Mucosa of descending colon (tissue), 3 donors: Measurements from ENCODE around the gene CEP250. TPM values are rescaled to one million over a fixed set of nuclear protein-coding genes. Genes with fewer than 3 reads are reported as not detected.

Experiments used
- ATAC-seq: fragments of 200-7000 bp; cut with Tn5 transposase; one replicate; pipeline ENCODE4 v1.9.1; 2020; ENCODE audit warnings: mild to moderate bottlenecking, moderate library complexity
- DNase-seq, 3 donors: peaks; one replicate each; pipeline ENCODE4 v3.0.0-alpha.2; 2020
- H3K36me3 ChIP-seq: fragments of 200-600 bp; one replicate; pipeline ENCODE4 v1.8.0; 2021; ENCODE audit warnings: low read depth, mild to moderate bottlenecking
- H3K4me1 ChIP-seq: fragments of 200-600 bp; one replicate; pipeline ENCODE4 v1.8.0; 2021; ENCODE audit warnings: low read depth, mild to moderate bottlenecking
- H3K4me3 ChIP-seq: fragments of 200-600 bp; one replicate; pipeline ENCODE4 v1.8.0; 2021; ENCODE audit warnings: mild to moderate bottlenecking
- H3K9me3 ChIP-seq: fragments of 200-600 bp; one replicate; pipeline ENCODE4 v1.8.0; 2021; ENCODE audit warnings: mild to moderate bottlenecking
- CTCF ChIP-seq: fragments of 200-600 bp; IDR thresholded peaks from one replicate; pipeline ENCODE4 v1.8.0; 2022; ENCODE audit warnings: antibody characterized with exemption, mild to moderate bottlenecking
- intact Hi-C, 2 donors: fragments of 100-400 bp; cut with DNase I in 1 of 2; cut with micrococcal nuclease in 1 of 2; formaldehyde crosslinking; loops; one replicate each; pipeline versions ENCODE4 v1.11.0 to v1.11.1; 2022; cut with DNase I, micrococcal nuclease
- microRNA-seq: library from miRNA; unstranded; fragments of <30 nt; microRNA quantifications from one replicate; pipeline ENCODE4, GENCODE V29; 2019
- total RNA-seq, 3 donors: library from RNA; stranded (reverse); fragmentation: NEBNext Ultra II Directional in 2 of 3; extraction: Animal tissue kit (Norgen Biotek cat#: 25700) in 2 of 3; gene quantifications; one replicate each; pipeline versions ENCODE4 v1.2.1 to v1.2.4, GENCODE V29; 2021 to 2023
- donor health status: DM: no; HTN: no; CAD: no; lungs with moderate emphysema.
- donor health status: DM: no; HTN: no; CAD: no.
- donor health status: DM: no; HTN: yes; CAD: no.

Gene CEP250
- total RNA-seq, 3 donors from 2014 or later, result 18.1 to 37.8 (median 27.3) TPM

GRCh38 chr20:35561671-35562070 lies 106.3 kb downstream of the CEP250 start:
- peak; percentile 26 for ATAC-seq
- Histone ChIP-seq H3K9me3 (no peaks in the 10 kb centered on the region), H3K36me3 (no peaks in the 10 kb centered on the region), H3K4me3 (no peak overlapping the region), H3K4me1 (peaks cover 3% of the 10 kb centered on the region)
- peak in 1 of 3 donors; percentile 27 for DNase-seq
- intact Hi-C loops, result no loop called here
- TF ChIP-seq CTCF, result no peak

DNA sequence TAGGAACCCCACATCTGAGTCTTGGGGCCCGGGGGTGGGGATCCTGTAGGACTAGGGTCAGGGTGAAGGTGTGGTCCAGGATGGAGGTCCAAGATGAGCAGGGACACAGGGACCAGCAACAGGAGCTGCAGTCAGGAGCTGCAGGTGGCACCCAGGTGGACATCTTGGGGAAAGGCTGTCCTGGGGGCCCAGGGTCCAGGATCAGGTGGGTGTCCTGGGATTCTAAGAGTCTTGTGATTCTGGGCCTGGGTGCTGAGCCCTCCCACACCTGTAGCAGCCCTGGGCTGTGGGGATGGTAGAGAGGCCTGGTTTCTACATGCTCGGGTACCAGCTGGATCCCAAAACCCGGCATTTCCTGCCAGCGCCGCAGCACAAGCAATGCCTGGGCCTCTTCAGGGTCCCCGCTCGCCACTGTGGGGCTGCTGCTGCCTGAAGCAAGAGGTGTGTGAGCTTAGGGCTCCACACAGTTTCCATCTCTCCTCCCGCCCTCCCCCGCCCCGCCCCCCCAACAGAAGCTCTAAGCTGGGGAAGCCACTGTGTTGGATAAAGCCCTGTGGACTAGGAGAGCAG lies 107.2 kb downstream of the CEP250 start:
- H3K4me3 ChIP-seq, result no peak overlapping the region
- peaks cover 3% of the 10 kb centered on the region for H3K4me1 ChIP-seq
- no peaks in the 10 kb centered on the region for H3K9me3 ChIP-seq
- ATAC-seq, result no peak
- DNase-seq, result peak in 1 of 3 donors; percentile 5
- intact Hi-C loops, result no loop called here
- TF ChIP-seq CTCF, result no peak
- no peaks in the 10 kb centered on the region for H3K36me3 ChIP-seq

- no peaks in the 10 kb centered on the region for H3K36me3 ChIP-seq
- no peak for ATAC-seq
- H3K4me3 ChIP-seq, result no peak overlapping the region
- intact Hi-C loops, result no loop called here
- H3K4me1 ChIP-seq, result peaks cover 3% of the 10 kb centered on the region
- no peak for TF ChIP-seq CTCF
- no peaks in the 10 kb centered on the region for H3K9me3 ChIP-seq
- DNase-seq, result peak in 1 of 3 donors; percentile 19
Observed at GRCh38 chr20:35563834-35564233, 108.4 kb downstream of the CEP250 start.

DNA sequence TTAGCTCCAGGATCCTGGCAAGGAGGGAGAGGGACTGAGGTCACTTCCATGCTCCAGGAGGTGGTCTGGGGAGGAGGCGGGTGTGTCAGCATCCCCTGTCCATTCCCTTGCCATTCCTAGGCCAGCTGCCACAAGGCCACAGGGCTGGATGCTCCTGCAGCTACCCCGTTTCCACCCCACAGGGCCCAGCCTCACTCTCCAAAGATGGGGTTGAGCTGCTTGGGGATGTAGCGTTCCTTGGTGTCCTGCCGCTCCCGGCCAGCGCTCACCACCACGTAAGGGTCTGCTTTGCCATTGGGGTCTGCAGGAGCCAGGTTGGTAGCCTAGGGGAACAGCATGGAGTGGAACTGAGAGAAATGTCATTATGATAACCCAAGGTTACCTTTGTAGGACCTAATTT lies 109.5 kb downstream of the CEP250 start:
- ATAC-seq, result no peak
- Histone ChIP-seq H3K36me3 (no peaks in the 10 kb centered on the region), H3K9me3 (no peaks in the 10 kb centered on the region)

DNA sequence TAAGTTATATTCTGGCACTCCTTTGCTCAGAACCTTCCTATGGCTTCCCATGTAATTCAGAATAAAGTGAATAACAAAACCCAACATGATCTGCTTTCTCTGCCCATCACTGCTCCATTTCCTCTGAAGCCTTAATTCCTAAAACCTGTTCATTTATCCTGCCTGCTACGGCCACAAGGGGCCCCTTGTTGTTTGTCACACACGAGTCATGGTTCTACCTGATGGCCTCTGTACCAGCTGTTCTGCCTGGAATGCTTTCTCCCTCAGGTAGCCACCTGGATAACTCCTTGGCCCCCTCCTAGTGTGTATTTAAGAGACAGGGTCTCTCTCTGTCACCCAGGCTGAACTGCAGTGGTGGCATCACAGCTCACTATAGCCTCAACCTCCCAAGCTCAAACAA lies 113.2 kb downstream of the CEP250 start:
- peak; percentile 76 for ATAC-seq
- peaks cover 8% of the 10 kb centered on the region for H3K9me3 ChIP-seq

More for the DNA sequence above, 109.5 kb downstream of the CEP250 start:
- peak in 1 of 3 donors; percentile 14 for DNase-seq
- Histone ChIP-seq H3K4me1 (no peaks in the 10 kb centered on the region), H3K4me3 (no peak overlapping the region)
- no peak for TF ChIP-seq CTCF
- intact Hi-C loops, result loop anchor here in 1 of 2 donors (5.0 kb wide), 1 partner anchor 42 kb away; no protein-coding TSS in a partner anchor

More for the DNA sequence above, 113.2 kb downstream of the CEP250 start:
- DNase-seq, result peak in 2 of 3 donors; percentile 35 to 50
- TF ChIP-seq CTCF, result no peak
- intact Hi-C loops, result loop anchor here in 1 of 2 donors (5.0 kb wide), 1 partner anchor 39 kb away; no protein-coding TSS in a partner anchor
- Histone ChIP-seq H3K4me1 (no peaks in the 10 kb centered on the region), H3K36me3 (no peaks in the 10 kb centered on the region), H3K4me3 (no peak overlapping the region)

Small RNA genes lying within 50 kb of the gene (microRNA-seq; reads per million reads assigned to microRNA genes)
- not detected for gene MIR1289-1

Other genes starting within 250 kb of the CEP250 start
- under 1 TPM; 0.24 to 0.70 (median 0.58) TPM for gene MMP24, start 228.9 kb upstream of the CEP250 start, total RNA-seq
- gene MMP24OS, start 177.5 kb upstream of the CEP250 start, total RNA-seq, result 100 to 1,000 TPM in 2 of 3 donors, 10 to 100 TPM in 1; 90.9 to 156 (median 124) TPM
- 100 to 1,000 TPM; 105 to 206 (median 182) TPM for gene EIF6, start 170.8 kb upstream of the CEP250 start, total RNA-seq
- gene FAM83C, start 163.2 kb upstream of the CEP250 start, total RNA-seq, result under 1 TPM in 2 of 3 donors, not detected in 1; 0.13 to 0.41 TPM
- 10 to 100 TPM; 43.7 to 88.4 (median 67.9) TPM for gene UQCC1, start 43.6 kb upstream of the CEP250 start, total RNA-seq
- gene GDF5, start 17.4 kb upstream of the CEP250 start, total RNA-seq, result 1 to 10 TPM in 1 of 3 donors, under 1 TPM in 1, not detected in 1; 0.24 to 2.3 TPM
- gene C20orf173, start 74.1 kb downstream of the CEP250 start, total RNA-seq, result not detected
- 100 to 1,000 TPM; 194 to 283 (median 206) TPM for gene ERGIC3, start 86.5 kb downstream of the CEP250 start, total RNA-seq
- 1 to 10 TPM; 3.5 to 5.9 (median 4.1) TPM for gene SPAG4, start 160.2 kb downstream of the CEP250 start, total RNA-seq
- 100 to 1,000 TPM; 117 to 188 (median 128) TPM for gene CPNE1, start 209.3 kb downstream of the CEP250 start, total RNA-seq
- 10 to 100 TPM; 68.3 to 72.5 (median 70.6) TPM for gene RBM12, start 209.3 kb downstream of the CEP250 start, total RNA-seq
- gene NFS1, start 243.8 kb downstream of the CEP250 start, total RNA-seq, result 10 to 100 TPM; 31.2 to 42.8 (median 32.1) TPM
- 100 to 1,000 TPM; 112 to 147 (median 137) TPM for gene ROMO1, start 243.8 kb downstream of the CEP250 start, total RNA-seq